NCI-H146 treated with DMSO at 0.1 percent for 48 hours (cell line): ENCODE measurements around the gene SNAI1.
A peak's percentile ranks its signal among the peaks of the same experiment; 100 is the strongest.
"Not testable (repeated sequence)": the region's sequence is repeated elsewhere in the genome, so short reads cannot be mapped to it uniquely, and the experiment has no call there.

ENCODE experiments used
- DNase-seq: peaks from one replicate; lab custom pipeline; 2025; ENCODE audit not compliant: unreplicated experiment; lab: John Stamatoyannopoulos, UW

SNAI1 gene

GRCh38 chr20:49961413-49961812 is 21.4 kb upstream of the SNAI1 start:
- DNase-seq = no peak

- peak; percentile 66 for DNase-seq
These were observed 17.6 kb upstream of the SNAI1 start for GRCh38 chr20:49964964-49965780.

- DNase-seq = no peak
These were observed 16.9 kb upstream of the SNAI1 start for GRCh38 chr20:49965781-49966305.

- no peak for DNase-seq
These were observed 15.9 kb upstream of the SNAI1 start for GRCh38 chr20:49966861-49967260.

GRCh38 chr20:49969234-49969633 is 13.5 kb upstream of the SNAI1 start:
- DNase-seq = no peak

- no peak for DNase-seq
These were observed 12.8 kb upstream of the SNAI1 start for GRCh38 chr20:49969946-49970345.

- DNase-seq = no peak
These were observed 12.3 kb upstream of the SNAI1 start for GRCh38 chr20:49970498-49970897.

- DNase-seq = no peak
These were observed 8.8 kb upstream of the SNAI1 start for GRCh38 chr20:49973981-49974380.

GRCh38 chr20:49976542-49976941 is 6.2 kb upstream of the SNAI1 start:
- no peak for DNase-seq

- DNase-seq = not testable (repeated sequence)
These were observed 5.0 kb upstream of the SNAI1 start for GRCh38 chr20:49977740-49978139.

GRCh38 chr20:49978685-49979029 is 4.1 kb upstream of the SNAI1 start:
- no peak for DNase-seq

GRCh38 chr20:49979030-49979832 is 3.5 kb upstream of the SNAI1 start:
- peak; percentile 63 for DNase-seq

- DNase-seq = no peak
These were observed 2.4 kb upstream of the SNAI1 start for GRCh38 chr20:49980140-49981008.

GRCh38 chr20:49981218-49982071 is 1.3 kb upstream of the SNAI1 start:
- no peak for DNase-seq

- DNase-seq = no peak
These were observed 771 bp upstream of the SNAI1 start for GRCh38 chr20:49982072-49982345.

- no peak for DNase-seq
These were observed 505 bp downstream of the SNAI1 start for GRCh38 chr20:49983123-49983847.

GRCh38 chr20:49983848-49984408 is 1.1 kb downstream of the SNAI1 start:
- DNase-seq = no peak

GRCh38 chr20:49984426-49985153 is 1.8 kb downstream of the SNAI1 start:
- no peak for DNase-seq

GRCh38 chr20:49985157-49985556 is 2.4 kb downstream of the SNAI1 start:
- DNase-seq = no peak
